HG03175 (cell line): ENCODE results near the gene TUBA4B.
"Not testable (repeated sequence)": the region's sequence is repeated elsewhere in the genome, so short reads cannot be mapped to it uniquely, and the experiment has no call there.

Experiments used
- ATAC-seq: cut with Tn5 transposase; IDR thresholded peaks from one replicate; pipeline ENCODE4 v1.9.1; 2021; ENCODE audit warnings: mild to moderate bottlenecking, moderate library complexity; ENCODE audit not compliant: unreplicated experiment

TUBA4B gene

GRCh38 chr2:219273937-219274336, 20.9 kb downstream of the TUBA4B start:
- ATAC-seq = no peak

- ATAC-seq = no peak
Observed at GRCh38 chr2:219274361-219274921, 21.4 kb downstream of the TUBA4B start.

DNA sequence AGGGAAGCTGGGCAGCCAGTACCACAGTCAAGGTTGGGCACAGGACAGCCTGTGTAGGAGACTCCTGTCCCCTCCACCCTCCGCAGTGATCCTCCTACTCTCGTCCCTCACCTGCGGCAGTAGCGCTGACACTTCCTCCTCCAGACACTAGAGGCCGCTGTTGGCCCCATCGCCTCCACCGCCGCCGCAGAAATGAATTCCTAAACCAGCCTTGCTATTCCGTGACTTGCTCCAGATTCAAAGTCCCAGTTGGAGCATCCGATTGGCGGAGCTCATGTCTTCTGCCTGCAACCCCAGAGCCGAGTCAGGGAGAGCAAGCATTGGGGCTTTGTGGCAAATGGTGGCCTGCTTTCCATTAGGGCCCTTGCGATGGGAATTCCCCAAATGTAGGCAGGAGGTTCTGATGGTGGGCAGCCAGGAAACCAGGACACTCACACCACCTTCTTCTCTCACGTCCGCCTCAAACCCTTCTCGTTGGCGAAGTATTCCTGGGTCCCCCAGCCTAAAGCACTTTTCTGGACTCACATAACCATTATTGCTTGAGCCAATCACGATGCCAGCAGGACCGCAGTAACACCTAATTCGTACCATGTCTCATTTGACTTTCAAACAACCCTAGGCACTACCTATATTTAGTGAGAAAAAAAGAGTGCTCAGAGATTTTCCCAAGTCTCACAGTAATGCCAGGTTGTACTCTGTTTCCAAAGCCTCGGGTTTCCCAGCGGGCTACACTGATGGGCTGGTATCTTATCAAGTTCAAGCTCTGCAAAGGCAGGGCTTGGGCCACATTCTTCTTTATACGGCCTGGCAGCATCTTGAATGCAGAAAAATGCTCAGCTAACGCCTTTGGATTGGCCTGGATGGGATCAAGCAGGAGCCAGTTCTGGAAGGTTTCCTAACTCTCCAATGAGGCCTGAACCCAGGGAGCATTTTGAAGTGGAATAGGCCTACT, 24.9 kb downstream of the TUBA4B start:
- no peak for ATAC-seq

GRCh38 chr2:219278655-219279150, 25.7 kb downstream of the TUBA4B start:
- ATAC-seq = no peak

DNA sequence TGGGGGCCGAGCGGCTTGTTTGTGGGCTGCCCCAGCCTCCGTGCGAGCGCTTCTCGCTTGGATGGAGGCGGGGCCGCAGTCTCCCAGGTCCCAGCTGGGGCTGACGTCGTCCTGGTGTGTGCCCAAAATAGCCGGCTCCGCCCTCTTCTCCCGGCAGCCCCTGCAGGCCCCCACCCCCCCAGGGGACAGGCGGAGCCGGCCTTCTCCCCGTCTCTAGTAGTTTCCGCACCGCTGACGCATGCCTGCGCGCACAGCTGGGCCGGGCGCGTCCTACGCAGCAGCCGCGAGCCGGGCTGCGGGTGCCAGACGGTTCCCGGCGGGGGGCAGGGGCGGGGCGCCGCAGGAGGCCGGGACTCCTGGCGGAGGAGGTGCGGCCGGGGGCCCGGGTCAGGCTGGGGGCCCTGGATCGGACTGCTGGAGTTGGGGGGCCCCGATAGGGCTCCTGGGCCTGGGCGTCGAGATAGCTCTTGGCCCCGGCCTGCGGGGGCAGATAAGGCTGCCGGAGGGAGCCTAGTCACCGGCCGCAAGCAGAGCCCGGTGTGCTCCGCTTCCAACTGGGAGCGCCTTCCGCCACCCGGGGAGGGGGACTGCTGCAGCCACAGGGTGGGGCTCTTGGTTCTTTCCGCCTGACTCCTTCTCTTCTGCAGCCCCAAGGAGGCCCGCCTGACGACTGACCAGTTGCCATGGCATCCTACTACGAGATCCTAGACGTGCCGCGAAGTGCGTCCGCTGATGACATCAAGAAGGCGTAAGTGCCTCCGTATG, 26.3 kb downstream of the TUBA4B start, which contains the start of gene DNAJB2:
Gene DNAJB2 (plus strand): TSS at position 216 of the 765 bp plus-strand sequence. CDS start 468 bp downstream, at position 684.
- peak; percentile 82 for ATAC-seq

DNA sequence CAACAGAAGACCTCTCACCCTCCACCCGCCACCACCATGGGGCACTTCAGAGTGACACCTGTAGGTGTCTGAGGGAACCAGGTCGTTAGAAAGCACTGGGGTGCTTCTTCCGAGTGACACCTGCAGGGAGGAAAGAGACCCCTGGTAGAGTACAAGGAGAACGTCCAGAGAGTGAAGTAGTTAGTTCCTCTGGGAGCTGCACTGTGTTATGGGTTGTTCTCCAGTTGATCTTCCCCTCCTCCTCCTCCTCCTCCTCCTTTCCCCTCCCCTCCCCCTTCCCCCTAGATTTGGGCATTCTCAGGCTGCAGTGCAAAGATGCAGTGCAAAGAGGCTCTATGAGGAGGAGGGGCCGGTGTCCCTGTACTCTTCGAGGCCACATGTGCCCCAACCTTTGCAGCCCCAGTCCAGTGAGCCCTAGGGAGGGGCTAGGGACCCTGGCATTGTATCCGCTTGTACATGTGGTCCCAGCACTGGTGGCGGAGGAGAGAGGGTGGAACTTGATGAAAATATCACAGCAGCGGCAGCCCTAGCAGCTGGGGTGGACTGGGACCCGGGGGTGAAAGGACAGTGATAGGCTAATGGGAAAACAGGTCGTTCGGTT, 27.0 kb downstream of the TUBA4B start:
- ATAC-seq = no peak

GRCh38 chr2:219280651-219281050, 27.6 kb downstream of the TUBA4B start:
- ATAC-seq = no peak

DNA sequence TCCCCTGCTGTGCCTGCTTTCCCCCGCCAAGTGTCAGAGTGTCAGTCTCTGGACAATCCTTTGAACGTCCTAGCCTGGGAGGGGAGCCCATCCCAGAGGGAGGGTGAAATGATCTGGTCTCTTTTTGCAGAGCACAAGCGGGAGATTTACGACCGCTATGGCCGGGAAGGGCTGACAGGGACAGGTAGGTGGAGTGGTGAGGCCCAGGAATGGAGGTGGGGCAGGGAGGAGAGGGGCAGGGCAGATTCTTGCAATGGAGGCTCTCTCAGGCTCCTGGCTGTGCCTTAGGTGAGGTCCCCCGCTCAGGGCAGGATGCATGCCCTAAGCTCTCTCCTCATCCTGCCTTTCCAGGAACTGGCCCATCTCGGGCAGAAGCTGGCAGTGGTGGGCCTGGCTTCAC, 28.5 kb downstream of the TUBA4B start:
- ATAC-seq = no peak

GRCh38 chr2:219282375-219282774, 29.3 kb downstream of the TUBA4B start:
- no peak for ATAC-seq

DNA sequence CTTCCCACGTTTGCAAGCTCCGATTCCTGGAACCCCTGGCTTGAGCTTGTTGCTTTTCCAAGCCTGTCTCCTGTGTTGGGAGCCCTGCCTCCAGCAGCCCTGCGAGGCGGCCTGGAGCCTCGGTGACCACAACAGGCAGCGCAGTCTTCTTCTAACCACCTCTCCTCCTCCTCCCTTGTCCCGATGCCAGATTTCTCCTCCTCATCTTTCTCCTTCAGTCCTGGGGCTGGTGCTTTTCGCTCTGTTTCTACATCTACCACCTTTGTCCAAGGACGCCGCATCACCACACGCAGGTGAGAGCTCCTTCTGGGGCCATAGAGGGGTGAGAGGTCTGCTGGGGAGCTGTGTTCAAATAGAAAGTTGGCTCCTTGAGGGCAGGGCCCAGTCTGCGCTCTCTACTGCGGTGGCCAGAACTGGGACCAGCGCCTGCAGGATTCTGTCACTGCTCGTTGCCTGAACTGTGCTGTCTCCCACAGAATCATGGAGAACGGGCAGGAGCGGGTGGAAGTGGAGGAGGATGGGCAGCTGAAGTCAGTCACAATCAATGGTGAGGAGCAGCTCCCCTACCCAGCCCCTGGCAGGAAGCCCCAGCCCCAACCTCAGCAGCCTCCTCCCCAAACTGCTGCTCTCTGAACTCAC, 30.0 kb downstream of the TUBA4B start:
- no peak for ATAC-seq

GRCh38 chr2:219284501-219285372, 31.7 kb downstream of the TUBA4B start:
- ATAC-seq = no peak

DNA sequence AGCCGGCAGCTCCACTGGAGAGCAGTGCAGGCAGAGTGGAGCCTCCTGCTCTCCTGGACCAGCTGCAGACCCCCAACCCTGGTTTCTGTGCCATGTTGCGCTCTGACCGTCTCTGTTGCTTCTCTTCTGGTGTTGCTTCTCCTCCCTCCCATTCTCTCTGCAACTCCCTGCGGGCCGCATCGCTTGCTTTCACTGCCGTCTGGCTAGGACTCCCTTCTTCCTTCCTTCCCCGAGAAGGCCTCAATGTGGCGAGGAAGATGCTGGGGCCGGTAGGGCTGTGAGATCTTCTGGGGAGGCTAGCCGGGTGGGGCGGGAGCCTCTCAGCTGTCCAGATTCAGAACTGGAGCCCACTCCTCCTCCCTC, 32.3 kb downstream of the TUBA4B start:
- no peak for ATAC-seq

DNA sequence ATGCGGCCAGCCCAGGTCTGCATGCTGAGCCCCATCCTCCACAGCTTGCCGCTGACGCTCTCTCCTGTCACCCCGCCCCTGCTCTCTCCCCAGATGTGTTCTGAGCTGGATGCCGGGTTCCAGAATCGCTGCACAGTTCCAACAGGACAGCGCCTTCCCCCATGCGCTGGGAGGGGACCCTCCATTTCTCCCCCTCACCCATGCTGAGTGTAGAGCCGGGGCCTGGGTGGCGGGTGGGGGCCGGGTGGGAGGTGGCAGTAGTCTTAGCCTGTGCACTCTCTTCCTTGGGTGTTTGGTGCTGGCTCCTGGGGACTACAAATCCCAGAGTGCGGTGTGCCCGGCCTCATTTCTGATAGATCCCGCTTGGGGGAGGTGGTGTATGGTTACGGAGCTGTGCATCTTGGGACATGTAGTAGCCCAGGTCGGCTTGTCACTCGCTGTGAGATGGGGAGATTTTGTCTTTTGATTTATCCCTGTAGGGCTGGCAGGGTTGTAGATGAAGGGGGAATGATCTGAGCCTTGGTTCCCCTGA, 32.9 kb downstream of the TUBA4B start:
- no peak for ATAC-seq

GRCh38 chr2:219286436-219287115, 33.5 kb downstream of the TUBA4B start:
- ATAC-seq = no peak

DNA sequence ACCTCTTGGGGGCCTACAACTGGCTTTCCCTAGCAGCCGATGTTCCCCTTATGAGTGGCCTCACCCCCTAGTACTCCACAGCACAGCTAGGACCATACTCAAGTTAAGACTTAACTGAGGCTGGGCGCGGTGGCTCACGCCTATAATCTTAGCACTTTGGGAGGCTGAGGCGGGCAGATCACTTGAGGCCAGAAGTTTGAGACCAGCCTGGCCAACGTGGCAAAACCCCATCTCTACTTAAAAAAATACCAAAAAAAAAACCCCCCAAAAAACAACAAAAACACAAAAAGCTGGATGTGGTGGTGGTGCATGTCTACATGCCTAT, 34.0 kb downstream of the TUBA4B start:
- ATAC-seq = not testable (repeated sequence)

- no peak for ATAC-seq
Observed at GRCh38 chr2:219287580-219288265, 34.7 kb downstream of the TUBA4B start.

DNA sequence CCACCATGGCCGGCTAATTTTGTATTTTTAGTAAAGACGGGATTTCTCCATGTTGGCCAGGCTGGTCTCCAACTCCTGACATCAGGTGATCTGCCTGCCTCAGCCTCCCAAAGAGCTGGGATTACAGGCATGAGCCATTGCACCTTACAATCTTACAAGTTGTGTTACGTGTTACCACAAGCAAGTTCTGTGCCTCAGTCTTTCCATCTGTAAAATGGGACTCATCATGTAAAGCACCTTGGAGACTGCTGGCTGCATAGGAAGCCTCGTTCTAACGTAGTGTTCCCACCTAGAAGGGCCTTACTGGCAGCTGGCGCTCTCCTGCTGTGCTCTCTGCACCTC, 36.1 kb downstream of the TUBA4B start:
- ATAC-seq = no peak
